GM12878 (cell line): Measurements from ENCODE around the gene PPP1R15A.
"Not testable (repeated sequence)": the region's sequence is repeated elsewhere in the genome, so short reads cannot be mapped to it uniquely, and the experiment has no call there.

Experiments used
- BHLHE40 ChIP-seq, 2 experiments: fragments of 450-650 bp in 1 of 2; IDR thresholded peaks; 2 replicates each; pipeline ENCODE4 v1.6.1; 2011 to 2017; ENCODE audit warnings: low read depth in 2 of 2, borderline replicate concordance in 1 of 2, improper control_type of control experiment in 1 of 2, low read length in 1 of 2, mild to moderate bottlenecking in 1 of 2
- CTCF ChIP-seq, 3 experiments: IDR thresholded peaks in 2 of 3; conservative IDR thresholded peaks in 1 of 3; 2 replicates each; pipeline ENCODE4 v1.5.1; 2011; ENCODE audit warnings: low read depth in 3 of 3, low read length in 3 of 3, mild to moderate bottlenecking in 3 of 3, control low read depth in 2 of 3, moderate library complexity in 2 of 3, inconsistent platforms in 1 of 3, mixed read lengths in 1 of 3; ENCODE audit not compliant: control insufficient read depth in 2 of 3, insufficient read depth in 1 of 3; ENCODE audit errors: extremely low read depth in 1 of 3
- E2F4 ChIP-seq: IDR thresholded peaks from 2 replicates; pipeline ENCODE4 v1.6.1; 2012; ENCODE audit warnings: low read depth, low read length, improper control_type of control experiment
- ZNF622 ChIP-seq: fragments of 450-650 bp; IDR thresholded peaks from 2 replicates; pipeline ENCODE4 v1.6.1; 2017; ENCODE audit warnings: mild to moderate bottlenecking, inconsistent platforms

- not testable (repeated sequence) for TF ChIP-seq BHLHE40 (IDR thresholded peaks at IDR 0.05; ENCODE audit: borderline replicate concordance in 1 of 2, low read depth in 2 of 2, low read length in 1 of 2); CTCF (IDR thresholded peaks at IDR 0.05 in 2 of 3, conservative IDR thresholded peaks at IDR 0.05 in 1 of 3; ENCODE audit: control insufficient read depth in 2 of 3, extremely low read depth in 1 of 3, insufficient read depth in 1 of 3, low read depth in 3 of 3, low read length in 3 of 3); ZNF622; E2F4
These were observed 17.3 kb downstream of the PPP1R15A start for GRCh38 chr19:48889496-48889895.
